Epidermal melanocyte (primary cell): Measurements from ENCODE around the gene ZBED5.

Source experiments
- DNase-seq: peaks from one replicate; pipeline ENCODE4 v3.0.0; 2011; ENCODE audit warnings: low spot score; ENCODE audit not compliant: insufficient read length

ZBED5 gene

GRCh38 chr11:10878408-10879214, 20.8 kb upstream of the ZBED5 start:
- no peak for DNase-seq

GRCh38 chr11:10876158-10876557, 18.3 kb upstream of the ZBED5 start:
- no peak for DNase-seq

GRCh38 chr11:10875430-10876021, 17.7 kb upstream of the ZBED5 start:
- no peak for DNase-seq

GRCh38 chr11:10872097-10872496, 14.2 kb upstream of the ZBED5 start:
- DNase-seq: no peak

- DNase-seq: no peak
Observed at GRCh38 chr11:10868352-10868751, 10.5 kb upstream of the ZBED5 start.

- DNase-seq: no peak
Observed at GRCh38 chr11:10866893-10867331, 9.1 kb upstream of the ZBED5 start.

GRCh38 chr11:10865837-10866270, 8.0 kb upstream of the ZBED5 start:
- DNase-seq: no peak

GRCh38 chr11:10864688-10865087, 6.8 kb upstream of the ZBED5 start:
- no peak for DNase-seq

- DNase-seq: no peak
Observed at GRCh38 chr11:10862446-10862845, 4.6 kb upstream of the ZBED5 start.

- DNase-seq: no peak
Observed at GRCh38 chr11:10861799-10862198, 3.9 kb upstream of the ZBED5 start.

GRCh38 chr11:10861047-10861446, 3.2 kb upstream of the ZBED5 start:
- DNase-seq: no peak

- DNase-seq: no peak
Observed at GRCh38 chr11:10858439-10859325, 829 bp upstream of the ZBED5 start.

GRCh38 chr11:10857459-10857708, 469 bp downstream of the ZBED5 start:
- DNase-seq: no peak

- DNase-seq: no peak
Observed at GRCh38 chr11:10856689-10857458, 979 bp downstream of the ZBED5 start.

GRCh38 chr11:10855295-10855694, 2.6 kb downstream of the ZBED5 start:
- DNase-seq: no peak

GRCh38 chr11:10847960-10848860, 9.6 kb downstream of the ZBED5 start:
- no peak for DNase-seq

GRCh38 chr11:10846660-10847059, 11.2 kb downstream of the ZBED5 start:
- no peak for DNase-seq

- no peak for DNase-seq
Observed at GRCh38 chr11:10845589-10845988, 12.3 kb downstream of the ZBED5 start.

GRCh38 chr11:10844796-10845195, 13.1 kb downstream of the ZBED5 start:
- DNase-seq: no peak

- no peak for DNase-seq
Observed at GRCh38 chr11:10844356-10844755, 13.5 kb downstream of the ZBED5 start.
